OCI-LY1 (cell line): Measurements from ENCODE around the gene PLCE1.

Experiments
- EZH2 ChIP-seq: fragments of 200-600 bp; sonication (generic), shearing (Covaris generic); IDR thresholded peaks from 2 replicates; pipeline ENCODE4 v1.8.0; 2017; ENCODE audit warnings: borderline replicate concordance, mixed run types, mild to moderate bottlenecking, antibody characterized with exemption, low read length, moderate library complexity, mixed read lengths
- TF ChIP-seq, protein P1 (sequence below): fragments of 200-600 bp; sonication (generic), shearing (Covaris generic); IDR thresholded peaks from 2 replicates; pipeline ENCODE4 v1.5.1; 2017; ENCODE audit warnings: mild to moderate bottlenecking, antibody characterized with exemption, low read length, moderate library complexity, mixed read lengths

DNA sequence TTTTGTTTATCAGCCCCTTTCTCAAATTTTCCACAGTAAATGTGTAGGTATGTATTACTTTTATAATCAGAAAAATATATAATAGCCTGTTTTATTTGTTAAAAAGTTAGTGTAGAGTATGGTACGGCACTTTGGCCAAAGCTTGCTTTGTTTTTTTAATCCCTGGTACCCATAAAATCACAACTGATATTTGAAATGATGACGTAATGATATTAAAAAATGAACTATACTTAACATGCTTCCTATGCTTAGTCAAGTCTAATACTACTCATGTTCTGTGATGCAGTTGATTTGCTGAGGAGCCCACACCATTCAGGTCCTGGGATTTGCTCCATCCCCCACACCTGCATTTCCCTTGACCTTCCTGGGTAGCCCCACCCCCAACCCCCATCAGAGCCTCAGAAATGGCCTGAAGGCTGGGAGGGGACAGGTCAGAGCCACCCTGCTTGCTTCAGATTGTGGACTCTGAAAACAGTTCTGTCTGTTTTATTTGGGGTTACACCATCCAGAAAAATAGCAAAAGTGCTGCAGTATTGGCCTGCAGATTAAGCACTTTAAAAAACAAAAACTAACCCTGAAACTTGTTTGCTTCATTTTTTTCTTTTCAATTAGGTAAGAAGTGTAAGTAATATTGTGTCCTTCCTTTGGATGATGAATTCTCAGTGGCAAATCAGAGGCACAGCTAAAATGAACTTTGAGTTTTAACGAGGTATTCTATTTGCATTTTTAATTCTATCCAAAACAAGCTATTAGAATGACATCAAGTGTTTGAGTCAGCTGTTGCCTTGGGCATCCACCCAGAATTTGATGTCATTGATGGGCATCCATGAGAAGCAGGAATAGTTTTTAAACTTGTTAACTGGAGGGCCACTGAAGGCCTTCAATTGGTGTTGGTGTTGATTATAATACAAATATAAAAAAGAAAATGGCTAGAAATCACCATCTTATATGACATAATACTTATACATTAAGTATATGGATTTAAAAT, 23.3 kb downstream of the PLCE1 start:
- TF ChIP-seq, protein P1, sequence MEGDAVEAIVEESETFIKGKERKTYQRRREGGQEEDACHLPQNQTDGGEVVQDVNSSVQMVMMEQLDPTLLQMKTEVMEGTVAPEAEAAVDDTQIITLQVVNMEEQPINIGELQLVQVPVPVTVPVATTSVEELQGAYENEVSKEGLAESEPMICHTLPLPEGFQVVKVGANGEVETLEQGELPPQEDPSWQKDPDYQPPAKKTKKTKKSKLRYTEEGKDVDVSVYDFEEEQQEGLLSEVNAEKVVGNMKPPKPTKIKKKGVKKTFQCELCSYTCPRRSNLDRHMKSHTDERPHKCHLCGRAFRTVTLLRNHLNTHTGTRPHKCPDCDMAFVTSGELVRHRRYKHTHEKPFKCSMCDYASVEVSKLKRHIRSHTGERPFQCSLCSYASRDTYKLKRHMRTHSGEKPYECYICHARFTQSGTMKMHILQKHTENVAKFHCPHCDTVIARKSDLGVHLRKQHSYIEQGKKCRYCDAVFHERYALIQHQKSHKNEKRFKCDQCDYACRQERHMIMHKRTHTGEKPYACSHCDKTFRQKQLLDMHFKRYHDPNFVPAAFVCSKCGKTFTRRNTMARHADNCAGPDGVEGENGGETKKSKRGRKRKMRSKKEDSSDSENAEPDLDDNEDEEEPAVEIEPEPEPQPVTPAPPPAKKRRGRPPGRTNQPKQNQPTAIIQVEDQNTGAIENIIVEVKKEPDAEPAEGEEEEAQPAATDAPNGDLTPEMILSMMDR, result no peak
- no peak for TF ChIP-seq EZH2
